HepG2 (cell line): ENCODE results near the gene ACVR1B. TPM values are rescaled to one million over a fixed set of nuclear protein-coding genes. Genes with fewer than 3 reads are reported as not detected.

Experiments
- ATAC-seq: fragments of 200-7000 bp; cut with Tn5 transposase; 3 replicates; pipeline ENCODE4 v1.9.1; 2020; ENCODE audit warnings: mild to moderate bottlenecking, moderate library complexity
- BruUV-seq: library from RNA; stranded (reverse); fragments of 400-500 nt; replicated peaks from 2 replicates; lab custom pipeline; 2021; lab: Mats Ljungman, UMichigan
- CTCF ChIA-PET: fragments of 300-600 bp; formaldehyde crosslinking; extraction: SDS; loops from one replicate; lab custom pipeline; 2021; ENCODE audit warnings: low total read pairs, inconsistent platforms, low intra/inter-chr PET ratio; lab: Yijun Ruan, JAX
- POLR2A ChIA-PET: fragments of 350-600 bp; sonication (Branson Sonifier 250); formaldehyde crosslinking; loops from one replicate; lab custom pipeline; 2020; ENCODE audit warnings: antibody characterized with exemption, inconsistent platforms; lab: Yijun Ruan, JAX
- DNase-seq: peaks from one replicate; pipeline ENCODE4 v3.0.0-alpha.2; 2015; ENCODE audit warnings: low spot score
- FAIRE-seq: peaks from 3 replicates; lab custom pipeline; 2011; peaks lifted over from hg19 to GRCh38; lab: Jason Lieb, UNC
- H2AFZ ChIP-seq: one replicate; pipeline ENCODE4 v1.6.1; 2011; ENCODE audit warnings: low read length, inconsistent platforms
- H3K27ac ChIP-seq: fragments of 300-600 bp; 3 replicates; pipeline ENCODE4 v1.8.0; 2011; ENCODE audit warnings: mixed run types, mild to moderate bottlenecking, mixed read lengths, low read length, inconsistent platforms; ENCODE audit not compliant: insufficient read depth; ENCODE audit errors: extremely low read length
- H3K27me3 ChIP-seq, 2 experiments: fragments of 200-600 bp in 1 of 2; 2 replicates in 1 of 2; 3 replicates in 1 of 2; pipeline versions ENCODE4 v1.6.0 to v1.8.0; 2011; ENCODE audit warnings: low read length in 2 of 2, mild to moderate bottlenecking in 2 of 2, moderate library complexity in 2 of 2, inconsistent platforms in 1 of 2; ENCODE audit not compliant: insufficient read depth in 2 of 2, control insufficient read depth in 1 of 2
- H3K36me3 ChIP-seq, 2 experiments: fragments of 200-600 bp in 1 of 2; replicated peaks in 1 of 2; 2 replicates in 1 of 2; 3 replicates in 1 of 2; pipeline versions ENCODE4 v1.5.1 to v1.8.0; 2011; ENCODE audit warnings: low read length in 2 of 2, inconsistent platforms in 1 of 2; ENCODE audit not compliant: insufficient read depth in 2 of 2, control insufficient read depth in 1 of 2
- H3K4me1 ChIP-seq: 2 replicates; pipeline ENCODE4 v1.5.1; 2012; ENCODE audit warnings: low read length, inconsistent platforms; ENCODE audit not compliant: insufficient read depth
- H3K4me2 ChIP-seq: 2 replicates; pipeline ENCODE4 v1.6.0; 2011; ENCODE audit warnings: low read depth, low read length, inconsistent platforms
- H3K4me3 ChIP-seq, 3 experiments: fragments of 200-600 bp in 1 of 3; sonication (generic), shearing (Covaris generic) in 1 of 3; replicated peaks in 1 of 3; 2 replicates each; pipeline ENCODE4 v1.5.1; 2011 to 2016; ENCODE audit warnings: low read length in 3 of 3, inconsistent platforms in 2 of 3, low read depth in 2 of 3, mild to moderate bottlenecking in 2 of 3, control low read depth in 1 of 3, mixed read lengths in 1 of 3; ENCODE audit not compliant: insufficient read depth in 1 of 3
- H3K79me2 ChIP-seq: one replicate; pipeline ENCODE4 v1.6.1; 2011; ENCODE audit warnings: low read length, inconsistent platforms; ENCODE audit not compliant: insufficient read depth
- H3K9ac ChIP-seq: 2 replicates; pipeline ENCODE4 v1.6.0; 2011; ENCODE audit warnings: mild to moderate bottlenecking, low read depth, low read length, inconsistent platforms; ENCODE audit not compliant: insufficient read depth
- H3K9me3 ChIP-seq: 2 replicates; pipeline ENCODE4 v1.5.1; 2012; ENCODE audit warnings: mild to moderate bottlenecking, low read length
- H4K20me1 ChIP-seq: 2 replicates; pipeline ENCODE4 v1.6.0; 2011; ENCODE audit warnings: inconsistent platforms, mild to moderate bottlenecking, low read length, moderate library complexity; ENCODE audit not compliant: insufficient read depth
- AHR ChIP-seq: IDR thresholded peaks from 2 replicates; pipeline ENCODE4 v1.6.1; 2018; ENCODE audit warnings: missing genetic modification reagents, missing compliant biosample characterization
- ARHGAP35 ChIP-seq: sonication (generic); formaldehyde crosslinking; IDR thresholded peaks from 2 replicates; pipeline ENCODE4 v1.9.0; 2022; ENCODE audit warnings: mild to moderate bottlenecking, inconsistent platforms, moderate library complexity, missing genetic modification reagents, borderline replicate concordance
- DNMT3B ChIP-seq: conservative IDR thresholded peaks from 2 replicates; pipeline ENCODE4 v1.6.1; 2016; ENCODE audit warnings: missing biosample characterization, control low read depth
- FOXA1 ChIP-seq, 2 experiments: fragments of 450-650 bp in 1 of 2; sonication (generic) in 1 of 2; formaldehyde crosslinking in 1 of 2; IDR thresholded peaks; 2 replicates each; pipeline versions ENCODE4 v1.4.0 to v1.6.1; 2016 to 2020; ENCODE audit warnings: missing genetic modification reagents in 1 of 2
- NFE2 ChIP-seq: sonication (generic); formaldehyde crosslinking; IDR thresholded peaks from 2 replicates; pipeline ENCODE4 v1.4.0; 2020; ENCODE audit warnings: missing genetic modification reagents
- RAD21 ChIP-seq: fragments of 450-650 bp; formaldehyde crosslinking; IDR thresholded peaks from 2 replicates; pipeline ENCODE4 v1.5.0; 2020; ENCODE audit warnings: mild to moderate bottlenecking
- RARA ChIP-seq: IDR thresholded peaks from 2 replicates; pipeline ENCODE4 v1.6.1; 2016; ENCODE audit warnings: missing genetic modification reagents, missing compliant biosample characterization
- SAFB2 ChIP-seq: sonication (generic); formaldehyde crosslinking; IDR thresholded peaks from 2 replicates; pipeline ENCODE4 v1.5.1; 2020; ENCODE audit warnings: missing genetic modification reagents, low read depth, mild to moderate bottlenecking, borderline replicate concordance
- SMC3 ChIP-seq: IDR thresholded peaks from 2 replicates; pipeline ENCODE4 v1.6.1; 2011; ENCODE audit warnings: low read length, improper control_type of control experiment
- STAG1 ChIP-seq: sonication (generic); formaldehyde crosslinking; IDR thresholded peaks from 2 replicates; pipeline ENCODE4 v1.4.0; 2020; ENCODE audit warnings: missing genetic modification reagents
- XRCC5 ChIP-seq: fragments of 200-400 bp; formaldehyde crosslinking; optimal IDR thresholded peaks from 2 replicates; pipeline ENCODE3; 2017; ENCODE audit warnings: mild to moderate bottlenecking, low read length
- ZEB1 ChIP-seq: IDR thresholded peaks from 2 replicates; pipeline ENCODE4 v1.6.1; 2012; ENCODE audit warnings: mild to moderate bottlenecking, low read depth, inconsistent platforms; ENCODE audit not compliant: insufficient replicate concordance
- ZNF547 ChIP-seq: sonication (generic); formaldehyde crosslinking; IDR thresholded peaks from 2 replicates; pipeline ENCODE4 v1.5.1; 2020; ENCODE audit warnings: mild to moderate bottlenecking, missing genetic modification reagents
- ZNF574 ChIP-seq: sonication (generic); formaldehyde crosslinking; IDR thresholded peaks from 2 replicates; pipeline ENCODE4 v1.4.0; 2020; ENCODE audit warnings: missing genetic modification reagents
- WGBS: methylation state at CpG from one replicate; pipeline ENCODE4 v1.1.6; 2017; ENCODE audit warnings: low lambda C conversion rate; 5-methylcytosine and 5-hydroxymethylcytosine counted together
- in situ Hi-C: cut with HindIII; loops from 2 replicates; pipeline ENCODE4 v1.10.0; 2017; ENCODE audit warnings: low pct_unique_long_range_greater_than_20kb; ENCODE audit not compliant: extremely low pct_ligation_motif_present
- intact Hi-C: fragments of 100-400 bp; cut with micrococcal nuclease; formaldehyde crosslinking; loops from one replicate; pipeline ENCODE4 v1.10.0; 2022; ENCODE audit not compliant: unreplicated experiment
- polyA plus RNA-seq, 8 experiments: library from polyadenylated mRNA; depleted of rRNA in 3 of 8; stranded (reverse) in 7 of 8; unstranded in 1 of 8; fragments of >200 nt; fragmentation: Illumina TruSeq in 4 of 8; extraction: Trizol in 4 of 8; gene quantifications; 2 replicates each; pipeline versions ENCODE4 v1.2.1 to v1.2.3, GENCODE V29; 2011 to 2016; ENCODE audit warnings: low read depth in 4 of 8, missing spikeins in 1 of 8, mixed read lengths in 1 of 8; ENCODE audit not compliant: insufficient read depth in 1 of 8
- total RNA-seq, 5 experiments: library from RNA; depleted of rRNA; stranded (reverse); fragments of >200 nt; fragmentation: Illumina TruSeq; extraction: Trizol; gene quantifications; 2 replicates each; pipeline ENCODE4 v1.2.3, GENCODE V29; 2016; ENCODE audit warnings: low read depth in 1 of 5
- TF ChIP-seq, protein P1 (sequence below): sonication (generic); formaldehyde crosslinking; IDR thresholded peaks from 2 replicates; pipeline ENCODE4 v1.5.0; 2020; ENCODE audit warnings: mild to moderate bottlenecking, missing genetic modification reagents, moderate library complexity

Gene ACVR1B
- total and polyA plus RNA-seq, 2 of the 13 experiments (the other 11 are each of a cell fraction or from before 2014, with no cell fraction given): 8.9 to 12.1 TPM

DNA sequence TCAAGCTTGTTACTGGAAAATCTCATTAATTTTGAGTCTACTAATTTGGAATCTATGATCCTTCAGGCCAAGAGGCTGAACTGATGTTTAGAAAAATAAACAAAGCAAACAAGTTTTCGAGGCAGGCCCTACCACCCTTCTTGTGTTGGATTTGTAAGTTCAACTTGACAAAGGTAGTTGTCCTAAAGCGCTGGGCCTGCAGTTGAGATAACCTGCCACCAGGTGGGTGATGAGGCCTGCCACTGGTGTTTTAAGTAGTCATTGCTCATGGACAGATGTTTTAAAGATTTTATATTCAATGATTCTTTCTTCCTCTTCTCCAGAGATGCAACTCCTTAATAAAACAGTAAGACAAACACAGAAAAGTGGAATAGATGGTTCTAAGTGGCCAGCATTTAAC, 24.8 kb upstream of the ACVR1B start:
- H3K9me3 ChIP-seq: no peaks in the 10 kb centered on the region
- peaks cover 0 to 17% of the 10 kb centered on the region in 2 experiments; a peak in 3 of 5 replicates for H3K27me3 ChIP-seq
- no peak overlapping the region for H3K4me2 ChIP-seq
- no peak overlapping the region for H3K4me3 ChIP-seq
- peaks cover 29% of the 10 kb centered on the region for H3K4me1 ChIP-seq
- intact Hi-C loops (loop anchor here (1.0 kb wide), 1 partner anchor 54 kb away; no protein-coding TSS in a partner anchor), in situ Hi-C loops (no loop called here)
- no peak overlapping the region for H3K9ac ChIP-seq
- no peaks in the 10 kb centered on the region for H4K20me1 ChIP-seq
- ChIA-PET CTCF (interaction anchor here (2.3 kb wide), 1 partner anchor 54 kb away, joined by 36 read pairs; no protein-coding TSS in a partner anchor), POLR2A (no interaction called here)
- 0% methylated on average over 2 of the region's 2 CpGs for WGBS
- BruUV-seq: no TSS peak
- no peak overlapping the region for H2AFZ ChIP-seq
- no peak for TF ChIP-seq FOXA1 (IDR thresholded peaks at IDR 0.05)
- no peak for TF ChIP-seq FOXA1 (CRISPR knock-in tag; IDR thresholded peaks at IDR 0.05)
- TF ChIP-seq, protein P1, sequence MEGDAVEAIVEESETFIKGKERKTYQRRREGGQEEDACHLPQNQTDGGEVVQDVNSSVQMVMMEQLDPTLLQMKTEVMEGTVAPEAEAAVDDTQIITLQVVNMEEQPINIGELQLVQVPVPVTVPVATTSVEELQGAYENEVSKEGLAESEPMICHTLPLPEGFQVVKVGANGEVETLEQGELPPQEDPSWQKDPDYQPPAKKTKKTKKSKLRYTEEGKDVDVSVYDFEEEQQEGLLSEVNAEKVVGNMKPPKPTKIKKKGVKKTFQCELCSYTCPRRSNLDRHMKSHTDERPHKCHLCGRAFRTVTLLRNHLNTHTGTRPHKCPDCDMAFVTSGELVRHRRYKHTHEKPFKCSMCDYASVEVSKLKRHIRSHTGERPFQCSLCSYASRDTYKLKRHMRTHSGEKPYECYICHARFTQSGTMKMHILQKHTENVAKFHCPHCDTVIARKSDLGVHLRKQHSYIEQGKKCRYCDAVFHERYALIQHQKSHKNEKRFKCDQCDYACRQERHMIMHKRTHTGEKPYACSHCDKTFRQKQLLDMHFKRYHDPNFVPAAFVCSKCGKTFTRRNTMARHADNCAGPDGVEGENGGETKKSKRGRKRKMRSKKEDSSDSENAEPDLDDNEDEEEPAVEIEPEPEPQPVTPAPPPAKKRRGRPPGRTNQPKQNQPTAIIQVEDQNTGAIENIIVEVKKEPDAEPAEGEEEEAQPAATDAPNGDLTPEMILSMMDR: peak; percentile 67
- no peak for TF ChIP-seq ZNF547
- TF ChIP-seq XRCC5: peak; percentile 52
- peak; percentile 79 for TF ChIP-seq STAG1
- TF ChIP-seq SAFB2 (CRISPR knock-in tag): no peak
- TF ChIP-seq ZNF574: no peak
- no peak for TF ChIP-seq AHR (CRISPR knock-in tag)
- TF ChIP-seq ARHGAP35 (CRISPR knock-in tag): no peak
- TF ChIP-seq DNMT3B (CRISPR knock-in tag): no peak
- peak; percentile 59 for TF ChIP-seq SMC3
- no peak for TF ChIP-seq RARA (CRISPR knock-in tag)
- TF ChIP-seq ZEB1: no peak
- peak; percentile 15; the same call in 1 of the 2 replicates for TF ChIP-seq RAD21 (CRISPR knock-in tag)
- no peak for TF ChIP-seq NFE2 (CRISPR knock-in tag)
- ATAC-seq (peak; percentile 64), DNase-seq (peak; percentile 23), FAIRE-seq (peak; percentile 79)
- no peaks in the 10 kb centered on the region for H3K36me3 ChIP-seq
- no peaks in the 10 kb centered on the region for H3K79me2 ChIP-seq
- H3K27ac ChIP-seq: no peak overlapping the region
